BJ (cell line): ENCODE measurements around the gene CELF2. TPM values are rescaled to one million over a fixed set of nuclear protein-coding genes. Genes with fewer than 3 reads are reported as not detected.

ENCODE experiments used
- CTCF ChIA-PET: fragments of 350-600 bp; formaldehyde crosslinking; extraction: SDS; loops from one replicate; lab custom pipeline; 2021; ENCODE audit warnings: antibody characterized with exemption, inconsistent platforms; lab: Yijun Ruan, JAX
- POLR2A ChIA-PET: fragments of 300-600 bp; sonication (Branson Sonifier 250); formaldehyde crosslinking; extraction: SDS; loops from one replicate; lab custom pipeline; 2021; ENCODE audit warnings: antibody characterized with exemption; lab: Charles Lee
- DNase-seq: peaks from one replicate; pipeline ENCODE4 v3.0.0-alpha.2; 2011; ENCODE audit warnings: low read depth
- H3K27me3 ChIP-seq: 2 replicates; pipeline ENCODE4 v1.6.0; 2011; ENCODE audit warnings: low read length; ENCODE audit not compliant: control insufficient read depth, insufficient read depth
- H3K36me3 ChIP-seq: 2 replicates; pipeline ENCODE4 v1.5.1; 2011; ENCODE audit warnings: low read length; ENCODE audit not compliant: control insufficient read depth, insufficient read depth
- H3K4me3 ChIP-seq: 2 replicates; pipeline ENCODE4 v1.5.1; 2011; ENCODE audit warnings: low read depth, mild to moderate bottlenecking, control low read depth, low read length
- CTCF ChIP-seq: IDR thresholded peaks from 2 replicates; pipeline ENCODE4 v1.5.1; 2011; ENCODE audit warnings: low read depth, mild to moderate bottlenecking, control low read depth, inconsistent platforms, low read length, moderate library complexity; ENCODE audit not compliant: insufficient read depth
- polyA plus RNA-seq: library from polyadenylated mRNA; depleted of rRNA; stranded (reverse); fragments of >200 nt; gene quantifications from 2 replicates; pipeline ENCODE4 v1.2.3, GENCODE V29; 2011

Gene CELF2
- polyA plus RNA-seq, 1 experiment, result 8.8 TPM

GRCh38 chr10:11169976-11170375 is 152.3 kb downstream of the CELF2 start:
- POLR2A ChIA-PET, result no interaction called here
- H3K36me3 ChIP-seq, result no peaks in the 10 kb centered on the region
- no peak for DNase-seq
- CTCF ChIA-PET, result no interaction called here
- no peaks in the 10 kb centered on the region for H3K27me3 ChIP-seq
- no peak for TF ChIP-seq CTCF
- no peak overlapping the region for H3K4me3 ChIP-seq

GRCh38 chr10:11170574-11170973 is 152.9 kb downstream of the CELF2 start:
- POLR2A ChIA-PET, result no interaction called here
- CTCF ChIA-PET, result no interaction called here

GRCh38 chr10:11170993-11171851 is 153.6 kb downstream of the CELF2 start:
- CTCF ChIA-PET, result no interaction called here
- DNase-seq, result no peak
- POLR2A ChIA-PET, result no interaction called here
- Histone ChIP-seq H3K4me3 (no peak overlapping the region), H3K27me3 (no peaks in the 10 kb centered on the region), H3K36me3 (no peaks in the 10 kb centered on the region)
- no peak for TF ChIP-seq CTCF

More at GRCh38 chr10:11170574-11170973, 152.9 kb downstream of the CELF2 start:
- DNase-seq, result no peak
- Histone ChIP-seq H3K36me3 (no peaks in the 10 kb centered on the region), H3K27me3 (no peaks in the 10 kb centered on the region), H3K4me3 (no peak overlapping the region)
- no peak for TF ChIP-seq CTCF

GRCh38 chr10:11173042-11173441 is 155.4 kb downstream of the CELF2 start:
- CTCF ChIA-PET, result no interaction called here
- no peak overlapping the region for H3K4me3 ChIP-seq
- no peaks in the 10 kb centered on the region for H3K36me3 ChIP-seq
- H3K27me3 ChIP-seq, result no peaks in the 10 kb centered on the region
- no peak for TF ChIP-seq CTCF
- POLR2A ChIA-PET, result no interaction called here
- no peak for DNase-seq

GRCh38 chr10:11175823-11176243 is 158.2 kb downstream of the CELF2 start:
- H3K4me3 ChIP-seq, result no peak overlapping the region
- no peak for TF ChIP-seq CTCF
- DNase-seq, result no peak
- H3K27me3 ChIP-seq, result no peaks in the 10 kb centered on the region
- no peaks in the 10 kb centered on the region; the same call in 1 of the 2 replicates for H3K36me3 ChIP-seq
- ChIA-PET CTCF (interaction anchor here (2.8 kb wide), 1 partner anchor 10 kb away, joined by 14 read pairs; no protein-coding TSS in a partner anchor), POLR2A (no interaction called here)
